Body of pancreas (tissue), 4 donors: ENCODE results near the gene UBE2E2.

Source experiments
- CTCF ChIP-seq, 7 experiments: fragments of 450-650 bp in 4 of 7; fragments of 200-600 bp in 3 of 7; sonication (generic) in 3 of 7; IDR thresholded peaks; one replicate each; pipeline ENCODE4 v1.5.1; 2016 to 2019; ENCODE audit warnings: antibody characterized with exemption in 7 of 7
- POLR2A ChIP-seq, 3 donors: fragments of 450-650 bp; IDR thresholded peaks; one replicate each; pipeline ENCODE4 v1.6.1; 2016; ENCODE audit warnings: antibody characterized with exemption in 3 of 3, mild to moderate bottlenecking in 2 of 3

GRCh38 chr3:23342343-23342742 lies 139.2 kb downstream of the UBE2E2 start:
- TF ChIP-seq CTCF (IDR thresholded peaks at IDR 0.05) (no peak), POLR2A (IDR thresholded peaks at IDR 0.05) (no peak)
